Endothelial cell of umbilical vein (primary cell): Measurements from ENCODE around the gene DGCR6L. TPM values are rescaled to one million over a fixed set of nuclear protein-coding genes. Genes with fewer than 3 reads are reported as not detected.
"Not testable (repeated sequence)": the region's sequence is repeated elsewhere in the genome, so short reads cannot be mapped to it uniquely, and the experiment has no call there.

ENCODE experiments used
- BruUV-seq: library from RNA; stranded (reverse); fragments of 400-500 nt; replicated peaks from 2 replicates; lab custom pipeline; 2021; lab: Mats Ljungman, UMichigan
- CTCF ChIA-PET: fragments of 300-600, 350-600 bp; sonication (Branson Sonifier 250); formaldehyde crosslinking; loops from one replicate; lab custom pipeline; 2021; ENCODE audit warnings: antibody characterized with exemption, inconsistent platforms; lab: Charles Lee
- POLR2A ChIA-PET: fragments of 300-600, 350-600 bp; sonication (Branson Sonifier 250); formaldehyde crosslinking; loops from one replicate; lab custom pipeline; 2021; ENCODE audit warnings: antibody characterized with exemption, inconsistent platforms; lab: Charles Lee
- DNase-seq: peaks from one replicate; pipeline ENCODE4 v3.0.0-alpha.2; 2011; ENCODE audit warnings: low read depth, low spot score
- FAIRE-seq: peaks from 2 replicates; lab custom pipeline; 2011; peaks lifted over from hg19 to GRCh38; lab: Jason Lieb, UNC
- H2AFZ ChIP-seq: 2 replicates; pipeline ENCODE4 v1.6.0; 2012; ENCODE audit warnings: low read depth, low read length, control low read depth, inconsistent platforms
- H3K27ac ChIP-seq: 2 replicates; pipeline ENCODE4 v1.5.1; 2011; ENCODE audit warnings: low read depth, mild to moderate bottlenecking, control low read depth, low read length, moderate library complexity; ENCODE audit not compliant: insufficient read depth
- H3K27me3 ChIP-seq, 2 experiments: 2 replicates each; pipeline versions ENCODE4 v1.6.0 to v1.6.1; 2011; ENCODE audit warnings: low read length in 2 of 2, mixed read lengths in 1 of 2; ENCODE audit not compliant: control insufficient read depth in 2 of 2, insufficient read depth in 2 of 2
- H3K36me3 ChIP-seq, 2 experiments: 2 replicates in 1 of 2; 3 replicates in 1 of 2; pipeline ENCODE4 v1.5.1; 2011; ENCODE audit warnings: low read length in 2 of 2, mild to moderate bottlenecking in 1 of 2, moderate library complexity in 1 of 2; ENCODE audit not compliant: control insufficient read depth in 2 of 2, insufficient read depth in 2 of 2; ENCODE audit errors: extremely low read depth in 1 of 2
- H3K4me1 ChIP-seq: 3 replicates; pipeline ENCODE4 v1.5.1; 2011; ENCODE audit warnings: mild to moderate bottlenecking, low read length; ENCODE audit not compliant: control insufficient read depth, insufficient read depth; ENCODE audit errors: extremely low read depth
- H3K4me2 ChIP-seq: 2 replicates; pipeline ENCODE4 v1.6.1; 2011; ENCODE audit warnings: low read length, control low read depth, mixed read lengths; ENCODE audit not compliant: insufficient read depth
- H3K4me3 ChIP-seq, 3 experiments: fragments of 200-600 bp in 1 of 3; sonication (generic), shearing (Covaris generic) in 1 of 3; replicated peaks in 1 of 3; 2 replicates each; pipeline ENCODE4 v1.5.1; 2011 to 2016; ENCODE audit warnings: control low read depth in 3 of 3, low read length in 3 of 3, mild to moderate bottlenecking in 2 of 3, inconsistent platforms in 1 of 3, low read depth in 1 of 3, moderate library complexity in 1 of 3; ENCODE audit not compliant: insufficient read depth in 1 of 3
- H3K79me2 ChIP-seq: 2 replicates; pipeline ENCODE4 v1.6.0; 2012; ENCODE audit warnings: low read length, inconsistent platforms; ENCODE audit not compliant: control insufficient read depth, insufficient read depth
- H3K9ac ChIP-seq: replicated peaks from 2 replicates; pipeline ENCODE3; 2011; ENCODE audit warnings: low read length, control low read depth; ENCODE audit not compliant: insufficient read depth; ENCODE audit errors: extremely low read depth
- H3K9me1 ChIP-seq: replicated peaks from 3 replicates; pipeline ENCODE4 v1.6.0; 2011; ENCODE audit warnings: mild to moderate bottlenecking, low read length; ENCODE audit not compliant: control insufficient read depth, insufficient read depth; ENCODE audit errors: extremely low read depth
- H3K9me3 ChIP-seq: replicated peaks from 2 replicates; pipeline ENCODE4 v1.5.1; 2012; ENCODE audit warnings: low read length, inconsistent platforms; ENCODE audit not compliant: control insufficient read depth, insufficient read depth
- H4K20me1 ChIP-seq: replicated peaks from 2 replicates; pipeline ENCODE3; 2011; ENCODE audit warnings: mild to moderate bottlenecking, low read length; ENCODE audit not compliant: control insufficient read depth, insufficient read depth; ENCODE audit errors: extremely low read depth
- CTCF ChIP-seq, 2 donors: IDR thresholded peaks; 1 replicate in 1 of 2; 2 replicates in 1 of 2; pipeline ENCODE4 v1.5.1; 2011; ENCODE audit warnings: low read length in 2 of 2, mild to moderate bottlenecking in 2 of 2, moderate library complexity in 2 of 2, control low read depth in 1 of 2, inconsistent platforms in 1 of 2, low read depth in 1 of 2; ENCODE audit not compliant: insufficient read depth in 1 of 2; ENCODE audit errors: extremely low read depth in 1 of 2
- MYC ChIP-seq: IDR thresholded peaks from one replicate; pipeline ENCODE4 v1.6.1; 2011; ENCODE audit warnings: mild to moderate bottlenecking, low read depth, low read length
- POLR2A ChIP-seq: IDR thresholded peaks from 2 replicates; pipeline ENCODE4 v1.6.1; 2012; ENCODE audit warnings: low read depth, mild to moderate bottlenecking, control low read depth, low read length
- dilution Hi-C: fragments of 300-500 bp; cut with MboI; formaldehyde crosslinking; loops from one replicate; pipeline ENCODE4 v1.15.0; 2019; ENCODE audit warnings: low sequenced_read_pairs; ENCODE audit not compliant: extremely low pct_ligation_motif_present
- intact Hi-C: fragments of 100-400 bp; cut with micrococcal nuclease; formaldehyde crosslinking; loops from one replicate; pipeline ENCODE4 v1.10.0; 2022
- polyA plus RNA-seq, 4 experiments: library from polyadenylated mRNA; depleted of rRNA in 3 of 4; stranded (reverse) in 3 of 4; unstranded in 1 of 4; fragments of >200 nt; gene quantifications; 2 replicates each; pipeline versions ENCODE4 v1.2.1 to v1.2.3, GENCODE V29; 2011 to 2012; ENCODE audit warnings: missing spikeins in 1 of 4
- total RNA-seq: library from RNA; stranded (reverse); gene quantifications from 2 replicates; pipeline ENCODE4 v1.2.3, GENCODE V29; 2021

Gene DGCR6L
- total and polyA plus RNA-seq, 2 donors (not counting 3 experiments of a cell fraction or from before 2014, with no cell fraction given): 38.0 to 67.5 TPM

- H3K4me2 ChIP-seq: no peak overlapping the region
- intact Hi-C loops (no loop called here), dilution Hi-C loops (no loop called here)
- H4K20me1 ChIP-seq: no peaks in the 10 kb centered on the region
- no peaks in the 10 kb centered on the region for H3K9me1 ChIP-seq
- ChIA-PET POLR2A (no interaction called here), CTCF (interaction anchor here (4.1 kb wide), 1 partner anchor 124 kb away, joined by 52 read pairs; no protein-coding TSS in a partner anchor)
- no peak for TF ChIP-seq POLR2A
- no peak for TF ChIP-seq MYC
- no peak for TF ChIP-seq CTCF (IDR thresholded peaks at IDR 0.05; ENCODE audit: extremely low read depth in 1 of 2, insufficient read depth in 1 of 2, low read depth in 1 of 2, low read length in 2 of 2)
- no TSS peak for BruUV-seq
- no peak for DNase-seq
- no peak overlapping the region for H3K4me3 ChIP-seq
- H3K79me2 ChIP-seq: no peaks in the 10 kb centered on the region
- no peak overlapping the region for H3K9ac ChIP-seq
- no peak overlapping the region for H2AFZ ChIP-seq
- no peaks in the 10 kb centered on the region for H3K9me3 ChIP-seq
- FAIRE-seq: no peak
- H3K27ac ChIP-seq: no peak overlapping the region
- no peaks in the 10 kb centered on the region for H3K4me1 ChIP-seq
- H3K36me3 ChIP-seq: no peaks in the 10 kb centered on the region
- no peaks in the 10 kb centered on the region for H3K27me3 ChIP-seq
These were observed 39.0 kb downstream of the DGCR6L start for GRCh38 chr22:20280866-20281265.

GRCh38 chr22:20280163-20280562 is 39.7 kb downstream of the DGCR6L start:
- DNase-seq, intact Hi-C loops, H3K27ac ChIP-seq, H3K4me1 ChIP-seq, H3K36me3 ChIP-seq, H3K9me3 ChIP-seq, H2AFZ ChIP-seq, H3K9me1 ChIP-seq, FAIRE-seq, H3K9ac ChIP-seq, H3K4me3 ChIP-seq, H4K20me1 ChIP-seq, H3K27me3 ChIP-seq, dilution Hi-C loops, POLR2A ChIA-PET, CTCF ChIA-PET, H3K4me2 ChIP-seq, H3K79me2 ChIP-seq, BruUV-seq: not testable (repeated sequence)
